SKM-1 (cell line): ENCODE data around the gene APEH.
A peak's percentile ranks its signal among the peaks of the same experiment; 100 is the strongest.

Source experiments
- DNase-seq: peaks from one replicate; lab custom pipeline; 2025; ENCODE audit not compliant: unreplicated experiment; lab: John Stamatoyannopoulos, UW

Gene APEH

DNA sequence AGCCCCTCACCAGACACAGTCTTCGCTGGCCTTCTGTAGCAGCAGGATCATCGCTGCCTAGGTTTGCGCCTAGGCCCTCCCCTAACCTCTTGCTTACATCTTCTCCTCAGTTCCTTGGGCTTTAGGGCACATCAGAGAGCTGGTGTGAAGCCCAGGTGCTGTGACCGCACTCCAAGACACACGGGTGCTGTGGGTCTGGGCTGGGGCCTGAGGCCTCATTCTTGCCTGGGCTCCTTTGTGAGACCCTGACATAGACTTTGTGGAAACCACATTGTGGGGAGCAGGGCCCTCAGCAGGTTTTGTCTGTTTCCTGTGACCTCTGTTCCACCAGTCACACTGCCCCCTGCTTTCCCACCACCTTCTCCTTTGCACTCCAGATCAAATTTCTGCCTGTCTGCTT is 37.3 kb downstream of the APEH start:
- DNase-seq: no peak

DNA sequence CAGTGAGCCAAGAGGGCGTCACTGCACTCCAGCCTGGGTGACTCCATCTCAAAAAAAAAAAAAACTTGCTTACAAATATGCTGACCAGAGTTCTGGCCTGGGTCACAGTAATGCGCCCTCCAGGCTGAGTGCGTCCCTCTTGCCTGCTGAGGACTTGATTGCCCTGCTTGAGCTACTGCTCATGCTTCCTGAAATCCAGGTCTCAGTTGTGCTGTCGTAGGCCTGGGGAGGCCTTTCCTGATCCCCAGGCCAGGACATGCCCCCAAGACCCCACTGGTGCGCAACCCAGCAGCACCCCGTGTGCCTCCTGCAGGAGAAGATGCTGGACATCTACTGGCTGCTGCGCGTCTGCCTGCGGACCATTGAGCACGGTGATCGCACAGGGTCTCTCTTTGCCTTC is 38.0 kb downstream of the APEH start:
- DNase-seq: no peak

DNA sequence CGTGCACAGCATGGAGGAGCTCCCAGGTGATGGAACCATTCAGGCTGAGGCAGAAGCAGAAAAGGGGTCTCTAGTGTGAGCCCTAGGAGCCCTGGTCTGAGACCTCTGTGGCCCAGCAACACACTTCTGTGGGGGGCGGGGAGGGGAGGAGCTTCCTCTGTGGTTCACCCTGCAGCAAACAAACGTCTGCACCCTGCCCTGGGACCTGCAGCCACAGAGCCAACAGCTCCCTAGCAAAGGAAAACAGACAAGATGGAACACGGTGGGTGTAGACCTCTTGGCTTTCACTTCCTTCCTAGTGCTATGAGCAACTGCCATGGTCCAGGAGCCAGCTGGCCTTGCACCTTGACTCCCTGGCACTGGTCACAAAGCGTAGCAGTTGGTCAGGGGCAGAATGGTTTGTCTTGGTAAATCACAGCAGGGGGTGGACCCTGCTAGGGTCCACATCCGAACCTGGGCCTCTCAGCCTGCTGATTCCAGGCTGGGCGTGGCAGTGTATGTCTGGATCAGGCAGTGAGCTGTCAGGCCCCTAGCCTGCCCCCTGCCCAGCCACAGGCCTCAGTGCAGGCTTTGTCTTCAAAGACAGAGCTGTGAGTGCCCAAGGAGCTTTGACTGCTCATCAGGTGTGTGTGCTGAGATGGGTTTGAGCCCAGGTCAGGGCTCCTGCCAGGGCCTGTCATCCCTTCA is 38.6 kb downstream of the APEH start:
- no peak for DNase-seq

DNA sequence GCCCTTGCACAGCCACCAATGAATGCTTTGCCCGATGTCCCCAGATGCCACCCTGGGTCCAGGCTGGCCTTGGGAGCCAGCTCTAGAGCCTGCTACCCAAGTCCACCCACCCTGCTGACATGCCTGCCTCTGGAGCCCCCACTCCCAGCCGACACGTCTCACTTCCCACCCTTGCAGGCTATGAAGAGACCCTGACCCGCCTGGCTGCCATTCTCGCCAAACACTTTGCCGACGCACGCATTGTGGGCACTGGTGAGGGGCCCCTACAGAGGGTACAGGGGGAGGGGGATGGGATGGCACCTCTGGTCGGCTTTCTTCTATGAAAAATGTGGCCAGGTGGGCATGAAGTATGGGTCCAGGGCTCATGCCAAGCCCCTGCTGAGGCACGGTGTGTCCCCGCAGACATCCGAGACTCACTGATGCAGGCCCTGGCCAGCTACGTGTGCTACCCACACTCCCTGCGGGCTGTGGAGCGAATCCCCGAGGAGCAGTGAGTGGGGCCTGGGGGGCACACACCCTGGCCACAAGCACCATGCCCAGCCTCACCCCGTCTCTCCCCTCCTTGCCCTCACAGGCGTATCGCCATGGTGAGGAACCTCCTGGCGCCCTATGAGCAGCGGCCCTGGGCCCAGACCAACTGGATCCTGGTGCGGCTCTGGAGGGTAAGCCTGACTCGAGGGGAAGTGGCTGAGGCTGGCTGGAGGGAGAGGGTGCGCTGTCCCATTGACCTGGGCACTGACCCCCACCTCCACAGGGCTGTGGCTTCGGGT is 39.4 kb downstream of the APEH start:
- no peak for DNase-seq

DNA sequence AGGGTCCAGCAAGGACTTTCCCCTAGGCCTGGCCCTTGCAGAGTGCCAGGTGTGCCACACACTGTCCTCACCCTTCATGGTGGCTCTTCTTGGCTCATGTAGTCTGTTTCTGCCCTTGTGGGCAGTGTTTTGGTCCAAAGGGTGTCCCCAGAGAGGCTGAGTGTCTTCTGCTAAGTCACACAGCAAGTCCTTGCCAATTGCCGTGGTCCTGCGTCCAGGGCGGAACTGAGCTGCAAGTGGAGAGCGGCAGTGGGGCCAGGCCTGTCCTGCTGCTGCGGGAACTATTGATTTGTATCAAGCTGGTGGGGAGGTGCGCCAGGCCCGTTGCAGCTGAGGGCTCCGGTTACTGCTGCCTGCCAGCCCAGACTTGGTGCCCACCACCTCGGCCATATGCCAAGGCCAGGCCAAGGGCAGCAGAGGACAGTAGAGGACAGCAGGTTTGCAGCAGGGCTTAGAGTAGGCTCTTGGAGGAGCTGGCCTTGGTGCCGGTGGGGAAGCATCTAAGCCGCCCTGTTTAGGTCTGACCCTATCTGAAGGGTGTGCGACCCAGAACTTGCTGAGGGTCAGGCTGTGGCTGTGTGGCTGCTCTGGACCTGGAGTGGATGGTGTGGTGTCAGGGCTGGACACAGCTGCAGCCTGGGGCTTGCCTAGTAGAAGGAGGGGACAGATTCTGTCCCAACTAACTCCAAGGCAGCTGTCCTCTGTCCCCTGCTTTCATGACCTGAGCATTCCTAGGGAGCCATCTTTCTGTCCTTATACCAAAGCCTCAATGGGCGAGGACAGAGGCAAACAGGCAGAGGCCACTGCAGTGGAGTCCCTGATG is 40.8 kb downstream of the APEH start:
- DNase-seq: no peak

DNA sequence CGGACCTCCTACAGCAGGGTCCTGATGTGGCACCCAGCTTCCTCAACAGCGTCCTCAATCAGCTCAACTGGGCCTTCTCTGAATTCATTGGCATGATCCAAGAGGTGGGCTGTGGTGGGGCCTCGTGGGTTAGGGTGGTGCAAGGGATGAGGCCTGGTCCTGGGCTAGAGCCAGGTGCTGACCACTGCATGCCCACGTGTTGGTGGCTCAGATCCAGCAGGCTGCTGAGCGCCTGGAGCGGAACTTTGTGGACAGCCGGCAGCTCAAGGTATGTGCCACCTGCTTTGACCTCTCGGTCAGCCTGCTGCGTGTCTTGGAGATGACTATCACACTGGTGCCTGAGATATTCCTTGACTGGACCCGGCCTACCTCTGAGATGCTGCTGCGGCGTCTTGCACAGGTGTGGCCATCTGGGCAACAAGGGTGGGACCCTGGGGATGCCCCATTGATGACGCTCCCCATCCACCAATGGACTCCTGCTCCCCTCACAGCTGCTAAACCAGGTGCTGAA is 41.5 kb downstream of the APEH start:
- no peak for DNase-seq

DNA sequence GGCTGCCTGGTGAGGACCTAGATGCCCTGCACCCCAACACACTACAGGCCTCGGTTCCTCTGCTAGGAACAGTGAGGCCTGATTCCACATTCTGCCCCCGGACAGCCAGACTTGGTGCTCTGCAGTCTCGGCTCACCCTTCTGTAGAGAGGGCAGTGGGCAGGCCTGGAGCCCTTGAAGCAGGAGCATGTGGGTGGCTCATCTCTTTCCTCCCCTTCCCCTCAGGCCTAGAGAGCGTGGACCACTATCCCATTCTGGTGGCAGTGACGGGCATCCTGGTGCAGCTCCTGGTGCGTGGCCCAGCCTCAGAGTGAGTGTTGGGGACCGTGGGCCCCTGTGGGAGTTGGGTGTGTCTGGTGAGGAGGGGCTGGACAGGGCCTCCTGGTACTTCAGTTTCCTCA is 42.0 kb downstream of the APEH start:
- no peak for DNase-seq

DNA sequence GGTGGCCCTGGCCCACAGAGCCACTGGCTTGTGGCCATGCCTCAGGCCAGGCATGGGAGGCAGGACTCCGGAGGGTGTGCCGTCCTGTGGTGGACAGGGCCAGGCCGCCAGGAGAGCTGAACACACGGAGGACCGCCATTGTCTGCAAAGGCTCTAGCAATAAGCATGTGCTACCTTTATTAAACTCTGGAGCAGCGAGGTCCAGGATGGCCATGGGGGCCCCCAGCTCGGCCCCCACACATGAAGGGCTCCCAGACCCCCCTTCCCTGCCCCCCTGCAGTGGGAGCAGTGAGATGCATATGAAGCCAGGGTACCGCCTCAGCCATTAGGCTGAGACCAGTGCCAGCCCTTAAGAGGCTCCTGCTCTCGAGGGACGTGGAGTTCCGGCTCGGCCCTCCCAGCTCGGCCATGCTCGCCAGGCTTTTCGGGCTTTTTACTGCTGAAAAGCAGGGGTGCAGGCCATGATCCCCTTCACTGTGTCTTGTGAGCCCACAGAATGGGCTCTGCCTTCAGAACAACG is 42.6 kb downstream of the APEH start:
- DNase-seq: no peak

DNA sequence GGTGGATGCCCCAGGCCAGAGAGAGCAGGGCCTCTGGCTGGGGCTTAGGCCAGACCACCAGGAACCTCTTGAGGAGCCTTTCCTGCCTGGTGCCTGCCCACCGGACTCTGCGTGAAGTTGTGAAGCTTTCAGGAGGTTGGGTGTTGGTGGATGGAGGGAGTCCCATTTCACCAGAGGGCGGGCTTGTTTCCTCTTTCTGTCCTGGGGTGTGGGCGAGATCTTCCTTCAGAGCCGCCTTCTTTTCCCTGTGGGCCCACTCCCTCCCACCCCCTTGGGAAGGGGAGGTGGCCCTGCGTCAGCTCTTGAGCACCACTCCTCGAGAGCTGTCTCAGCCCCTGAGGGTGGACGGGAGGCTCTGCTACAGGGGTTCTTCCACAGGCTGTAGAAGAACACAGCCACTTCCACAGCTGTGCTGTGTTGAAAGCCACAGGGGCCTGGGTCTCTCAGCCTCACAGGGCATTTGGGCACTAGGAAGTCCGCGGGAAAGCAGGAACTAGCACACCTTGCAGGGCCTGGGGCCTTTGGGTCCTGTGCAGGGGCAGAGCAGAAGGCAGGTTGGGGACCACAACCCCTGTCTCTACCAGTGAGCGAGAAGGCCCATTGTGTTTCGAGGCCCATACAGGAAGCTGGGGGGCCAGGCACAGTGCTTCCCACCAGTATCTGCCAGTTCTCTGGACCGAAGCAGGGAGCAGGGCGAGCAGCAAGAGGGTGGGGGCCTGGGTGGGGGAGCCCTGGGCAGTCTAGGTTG is 43.2 kb downstream of the APEH start:
- no peak for DNase-seq

DNA sequence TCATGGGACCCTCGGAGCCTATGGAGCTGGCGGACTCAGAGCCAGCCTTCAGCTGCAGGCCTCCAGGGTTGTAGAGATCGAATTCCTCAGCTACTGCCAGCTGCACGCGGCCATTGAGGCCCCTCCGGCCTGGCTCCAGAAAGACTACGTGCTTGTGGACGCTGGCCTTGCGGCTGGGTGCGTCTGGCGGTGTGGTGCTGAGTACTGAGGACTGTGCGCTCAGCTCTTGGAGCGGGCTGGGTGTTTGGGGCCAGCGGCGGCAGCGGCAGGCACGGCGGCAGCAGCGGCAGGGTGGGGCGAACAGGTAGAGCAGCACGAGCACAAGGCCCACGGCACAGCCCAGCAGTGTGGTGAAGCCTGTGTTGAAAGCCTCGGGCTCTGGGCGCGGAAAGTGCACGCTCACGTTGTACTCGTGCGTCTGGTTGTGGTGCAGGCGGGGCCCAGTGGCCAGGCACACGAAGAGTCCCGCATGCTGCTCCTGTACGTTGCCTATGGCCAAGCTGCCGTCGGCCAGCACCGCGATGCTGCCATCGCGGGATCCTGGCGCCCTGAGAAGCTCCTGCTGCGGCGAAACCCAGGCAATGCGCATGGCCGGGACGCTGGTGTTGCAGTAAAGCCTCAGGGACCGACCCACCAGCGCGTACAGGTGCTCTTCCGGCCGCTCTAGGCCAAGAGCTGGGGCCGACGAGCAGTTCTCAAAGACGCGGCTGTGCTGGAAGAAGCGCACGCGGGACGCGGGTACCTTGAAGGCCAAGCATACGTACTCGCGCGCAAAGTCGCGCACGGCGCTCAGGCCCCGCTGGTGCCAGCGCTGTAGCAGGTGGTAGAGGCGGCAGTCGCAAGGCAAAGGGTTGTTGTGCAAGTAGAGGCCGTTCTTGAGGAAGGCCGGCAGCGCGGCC is 44.1 kb downstream of the APEH start:
- no peak for DNase-seq

DNA sequence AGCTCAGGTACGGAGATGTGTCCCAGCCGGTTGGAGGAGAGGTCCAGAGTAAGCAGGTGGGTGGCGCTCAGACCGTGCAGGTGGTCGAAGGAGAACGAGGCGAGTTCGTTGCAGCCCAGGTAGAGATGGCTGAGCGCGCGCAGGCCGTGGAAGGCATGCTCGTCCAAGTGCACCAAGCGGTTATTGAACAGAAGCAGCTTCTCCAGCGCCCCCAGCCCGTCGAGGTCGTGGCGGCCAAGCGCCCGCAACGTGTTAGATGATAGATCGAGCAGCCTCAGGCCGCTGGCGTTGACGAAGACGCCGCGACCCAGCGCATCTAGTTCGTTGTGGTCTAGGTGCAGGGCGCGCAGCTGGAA is 44.7 kb downstream of the APEH start:
- DNase-seq: no peak

DNA sequence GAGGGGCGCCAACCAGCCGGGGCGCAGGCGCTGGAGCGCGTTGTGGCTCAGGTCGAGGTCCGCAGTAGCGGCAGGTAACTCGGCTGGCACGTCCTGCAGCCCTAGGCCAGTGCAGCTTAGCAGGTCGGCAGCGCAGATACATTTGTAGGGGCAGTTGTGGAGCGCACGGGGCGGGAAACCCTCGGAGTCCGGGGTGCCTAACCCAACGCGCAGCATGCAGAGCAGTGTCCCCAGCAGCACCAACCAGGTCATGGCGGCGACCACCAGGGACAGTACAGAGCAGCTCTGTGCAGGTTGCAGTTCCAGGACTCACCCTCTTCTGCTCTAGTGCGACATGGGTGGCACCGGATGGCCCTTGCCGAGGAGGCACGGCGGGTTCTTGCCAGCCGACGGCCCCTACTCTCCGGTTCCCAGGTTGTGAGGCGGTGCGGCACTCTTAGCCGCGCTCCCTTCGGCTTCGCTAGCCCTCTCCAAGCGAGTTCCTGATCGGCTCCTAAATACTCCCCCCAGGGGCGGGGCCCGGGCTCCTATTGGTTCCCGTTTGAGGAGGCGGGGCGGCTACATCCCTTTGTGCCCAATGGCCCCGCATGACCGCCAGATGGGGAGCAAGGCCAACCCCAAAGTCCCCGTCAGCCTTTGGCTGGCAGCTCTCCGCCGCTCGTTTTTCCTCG is 45.2 kb downstream of the APEH start, which contains the start of gene AMIGO3:
AMIGO3 (minus strand) TSS at position 471 of the 671 bp plus-strand sequence; CDS start at position 252, 219 bp downstream.
- peak; percentile 41 for DNase-seq

DNA sequence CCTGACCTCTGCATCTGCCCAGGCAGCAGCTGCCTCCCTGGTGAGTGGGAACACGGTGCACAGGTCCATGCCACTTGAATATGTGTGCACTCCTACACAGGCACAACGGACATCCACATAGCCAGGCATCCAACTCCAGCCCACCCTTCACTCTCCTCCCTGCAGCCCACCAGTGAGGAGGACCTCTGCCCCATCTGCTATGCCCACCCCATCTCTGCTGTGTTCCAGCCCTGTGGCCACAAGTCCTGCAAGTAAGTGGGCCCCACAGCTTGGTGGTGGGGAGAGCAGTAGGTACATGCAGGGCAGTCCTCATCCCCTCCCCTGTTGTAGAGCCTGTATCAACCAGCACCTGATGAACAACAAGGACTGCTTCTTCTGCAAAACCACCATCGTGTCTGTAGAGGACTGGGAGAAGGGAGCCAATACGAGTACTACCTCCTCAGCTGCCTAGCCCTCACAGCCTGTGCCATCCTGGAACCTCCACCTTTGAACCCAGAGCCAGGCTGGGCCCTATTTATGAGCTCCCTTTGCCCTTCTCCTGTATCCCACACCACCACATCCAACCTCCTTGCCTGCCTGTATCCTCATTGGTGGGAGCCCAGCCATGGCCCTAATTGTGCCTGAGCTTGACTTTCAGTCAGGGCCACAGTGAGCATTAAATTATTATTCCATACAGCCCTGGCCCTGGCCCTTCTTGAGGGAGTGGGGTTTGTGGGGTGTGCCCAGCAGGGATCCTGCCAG is 46.9 kb downstream of the APEH start:
- DNase-seq: no peak

DNA sequence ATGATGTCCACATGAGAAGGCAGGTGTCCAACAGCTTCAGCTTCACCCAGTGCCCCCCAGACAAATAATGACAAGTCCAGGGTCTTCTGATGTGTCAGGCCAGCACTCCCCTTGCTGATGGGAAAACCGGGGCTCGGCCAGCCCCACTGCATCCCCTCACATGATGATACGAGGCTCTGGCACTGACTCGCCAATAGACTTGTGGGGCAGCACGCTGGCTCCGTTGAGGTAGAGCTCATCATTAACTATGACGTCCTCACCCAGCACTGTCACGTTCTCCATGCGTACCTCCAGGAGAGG is 47.4 kb downstream of the APEH start:
- DNase-seq: no peak

DNA sequence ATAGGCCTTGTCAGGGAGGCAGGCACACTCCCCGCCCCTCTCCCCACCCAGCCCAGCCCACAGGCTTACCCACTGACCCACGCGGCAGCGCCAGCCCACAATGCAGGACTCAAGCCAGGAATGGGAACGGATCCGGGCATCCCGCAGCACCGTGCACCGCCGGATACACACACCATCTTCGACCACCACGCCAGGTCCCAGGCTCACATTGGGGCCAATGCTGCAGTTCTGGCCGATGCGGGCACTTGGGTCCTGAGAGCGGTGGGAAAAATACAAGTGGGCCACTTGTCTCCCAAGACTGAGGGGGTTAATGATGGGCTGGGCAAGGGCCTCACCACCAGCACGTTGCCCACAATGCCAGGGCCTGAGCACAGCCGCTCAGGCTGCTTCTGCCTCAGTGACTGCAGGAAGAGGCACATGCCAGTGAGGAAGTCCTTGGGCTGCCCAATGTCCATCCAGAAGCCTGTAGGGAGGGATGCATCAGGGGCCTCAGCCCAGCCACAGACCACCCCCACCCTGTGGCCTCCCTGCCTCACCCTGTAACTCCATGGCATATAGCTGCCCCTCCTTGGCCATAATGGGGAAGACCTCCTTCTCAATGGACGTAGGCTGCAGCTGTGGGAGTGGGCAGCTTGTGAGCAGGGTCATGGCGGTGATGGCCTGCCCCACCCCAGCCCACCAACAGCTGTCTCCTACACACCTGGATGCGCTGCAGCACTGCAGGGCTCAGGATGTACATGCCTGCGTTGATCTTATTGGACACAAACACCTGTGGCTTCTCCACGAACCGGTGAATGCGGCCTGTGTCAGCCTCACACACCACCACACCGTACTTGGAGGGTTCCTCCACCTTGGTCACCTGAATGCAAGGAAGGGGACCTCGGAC is 48.0 kb downstream of the APEH start:
- no peak for DNase-seq

DNA sequence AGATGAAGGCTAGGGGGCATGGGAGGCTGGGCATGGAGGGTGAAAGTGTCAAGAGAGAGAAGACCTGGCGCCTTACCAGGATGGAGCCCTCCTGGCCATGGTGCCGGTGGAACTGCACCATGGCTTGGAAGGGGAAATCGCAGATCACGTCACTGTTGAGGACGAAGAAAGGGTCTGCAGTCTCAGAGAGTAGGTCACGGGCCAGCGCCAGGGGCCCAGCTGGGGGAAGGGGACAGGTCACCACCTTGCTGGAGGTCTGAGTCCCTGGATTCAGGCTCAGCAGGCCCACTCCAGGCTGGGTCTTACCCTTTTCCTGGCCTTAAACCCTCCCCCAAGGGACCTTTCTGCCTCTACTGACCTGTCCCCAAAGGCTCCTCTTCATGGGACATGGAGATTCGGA is 48.7 kb downstream of the APEH start:
- no peak for DNase-seq

DNA sequence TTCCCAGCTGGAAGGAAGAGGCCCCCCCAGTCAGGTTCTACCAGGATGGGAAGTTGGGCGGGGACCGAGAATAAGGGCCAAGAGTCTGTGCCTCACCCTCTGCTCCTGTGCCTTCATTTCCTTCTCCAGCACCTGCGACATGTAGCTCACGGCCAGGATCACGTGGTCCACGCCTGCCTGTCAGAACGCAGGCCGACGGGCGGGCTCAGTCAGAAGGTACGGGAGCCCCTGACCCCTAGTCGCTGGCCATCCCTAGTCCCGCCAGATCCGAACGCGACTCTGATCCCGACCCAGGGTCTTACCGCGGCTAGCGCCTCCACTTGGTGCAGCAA is 49.1 kb downstream of the APEH start:
- DNase-seq: no peak
